Right lobe of liver (tissue), 6 donors: ENCODE measurements around the gene COG8. TPM values are rescaled to one million over a fixed set of nuclear protein-coding genes. Genes with fewer than 3 reads are reported as not detected.
A peak's percentile ranks its signal among the peaks of the same experiment; 100 is the strongest.
"Not testable (repeated sequence)": the region's sequence is repeated elsewhere in the genome, so short reads cannot be mapped to it uniquely, and the experiment has no call there.

Source experiments
- ATAC-seq, 4 donors: fragments of 200-7000 bp; cut with Tn5 transposase; one replicate each; pipeline ENCODE4 v1.9.1; 2020; ENCODE audit warnings: mild to moderate bottlenecking in 4 of 4, moderate library complexity in 4 of 4
- DNase-seq, 3 donors: peaks; one replicate each; pipeline ENCODE4 v3.0.0-alpha.2; 2020
- H3K27ac ChIP-seq, 3 donors: fragments of 200-600 bp; one replicate each; pipeline ENCODE4 v1.8.0; 2022
- H3K27me3 ChIP-seq, 2 donors: fragments of 200-600 bp; one replicate each; pipeline ENCODE4 v1.8.0; 2022
- H3K36me3 ChIP-seq, 4 donors: fragments of 200-600 bp; sonication (generic) in 1 of 4; one replicate each; pipeline versions ENCODE4 v1.5.1 to v1.8.0; 2017 to 2022; ENCODE audit warnings: control low read depth in 1 of 4
- H3K4me1 ChIP-seq, 4 donors: fragments of 200-600 bp; sonication (generic) in 1 of 4; one replicate each; pipeline versions ENCODE4 v1.5.1 to v1.8.0; 2017 to 2022; ENCODE audit warnings: control low read depth in 1 of 4
- H3K4me3 ChIP-seq, 3 donors: fragments of 200-600 bp; one replicate each; pipeline ENCODE4 v1.8.0; 2022
- H3K9me3 ChIP-seq, 4 donors: fragments of 200-600 bp; sonication (generic) in 1 of 4; one replicate each; pipeline versions ENCODE4 v1.5.1 to v1.8.0; 2017 to 2022; ENCODE audit warnings: control low read depth in 1 of 4
- CTCF ChIP-seq, 4 donors: fragments of 200-600 bp in 3 of 4; fragments of 450-650 bp in 1 of 4; IDR thresholded peaks; one replicate each; pipeline versions ENCODE4 v1.5.1 to v1.8.0; 2016 to 2022; ENCODE audit warnings: antibody characterized with exemption in 4 of 4, mild to moderate bottlenecking in 2 of 4
- POLR2A ChIP-seq: fragments of 450-650 bp; IDR thresholded peaks from one replicate; pipeline ENCODE4 v1.6.1; 2017; ENCODE audit warnings: antibody characterized with exemption, mild to moderate bottlenecking
- WGBS: methylation state at CpG from one replicate; pipeline ENCODE4 v1.1.6; 2018; ENCODE audit warnings: low coverage, low lambda C conversion rate; ENCODE audit not compliant: insufficient coverage; ENCODE audit errors: missing lambda C conversion rate; 5-methylcytosine and 5-hydroxymethylcytosine counted together
- intact Hi-C, 2 donors: fragments of 100-400 bp; cut with DNase I; formaldehyde crosslinking; loops; one replicate each; pipeline versions ENCODE4 v1.11.2 to v1.14.1; 2022
- total RNA-seq, 6 experiments: library from RNA; depleted of rRNA in 2 of 6; stranded (reverse); fragments of >200 nt in 2 of 6; fragmentation: NEBNext Ultra II Directional in 3 of 6; extraction: Animal tissue kit (Norgen Biotek cat#: 25700) in 3 of 6; gene quantifications; one replicate each; pipeline versions ENCODE4 v1.1.0 to v1.2.4, GENCODE V29; 2016 to 2023
- donor health status: DM: no; HTN: yes; CAD: no.
- donor health status: DM: no; HTN: no; CAD: no.
- donor health status: DM: no; HTN: no; CAD: no.
- donor health status: DM: no; HTN: yes; CAD: no.
- donor health status: DM: no; HTN: yes; CAD: no.

The COG8 gene
- total RNA-seq, 6 experiments from 2014 or later: 16.0 to 35.5 (median 25.3) TPM

DNA sequence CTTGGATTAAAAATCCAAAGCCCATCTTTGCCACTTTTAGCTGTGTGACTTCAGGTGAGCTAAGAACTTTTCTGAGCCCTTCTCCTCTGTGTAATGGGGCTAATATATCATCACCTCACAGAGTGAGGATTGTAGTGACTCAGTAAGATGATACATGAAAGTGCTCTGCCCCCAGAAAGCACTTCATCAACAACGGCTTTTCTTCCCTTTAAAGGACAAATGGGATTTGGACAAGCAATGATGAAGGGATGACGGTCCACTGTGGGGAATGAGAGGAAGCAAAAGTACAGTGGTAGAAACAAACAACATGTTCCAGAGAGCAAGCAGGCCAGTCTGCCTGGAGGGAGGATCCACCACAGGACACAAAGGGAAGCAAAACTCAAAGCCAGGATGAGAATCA is 26.5 kb upstream of the COG8 start:
- TF ChIP-seq POLR2A (no peak), CTCF (IDR thresholded peaks at IDR 0.05) (no peak)
- no peak overlapping the region for H3K4me3 ChIP-seq
- H3K4me1 ChIP-seq: no peaks in the 10 kb centered on the region
- DNase-seq: no peak
- 83% methylated on average over 2 of the region's 2 CpGs for WGBS
- peaks cover 0 to 58% (median 27%) of the 10 kb centered on the region in 4 donors for H3K36me3 ChIP-seq
- H3K27me3 ChIP-seq: no peaks in the 10 kb centered on the region
- H3K9me3 ChIP-seq: no peaks in the 10 kb centered on the region
- no peak for ATAC-seq
- H3K27ac ChIP-seq: no peak overlapping the region
- intact Hi-C loops: no loop called here

- intact Hi-C loops: no loop called here
- Histone ChIP-seq H3K27ac (no peak overlapping the region), H3K4me1 (no peaks in the 10 kb centered on the region), H3K36me3 (peaks cover 0 to 45% (median 19%) of the 10 kb centered on the region in 4 donors), H3K9me3 (no peaks in the 10 kb centered on the region), H3K4me3 (no peak overlapping the region), H3K27me3 (no peaks in the 10 kb centered on the region)
- DNase-seq (peak in 1 of 3 donors; percentile 28), ATAC-seq (no peak)
- no CpG with 5 or more reads among the region's 2 CpGs for WGBS
- no peak for TF ChIP-seq POLR2A
- TF ChIP-seq CTCF (IDR thresholded peaks at IDR 0.05): no peak
Observed at GRCh38 chr16:69364088-69364487, 24.7 kb upstream of the COG8 start.

- peaks cover 0 to 38% (median 18%) of the 10 kb centered on the region in 4 donors for H3K36me3 ChIP-seq
- ATAC-seq (peak; percentile 21 to 70 (median 54)), DNase-seq (peak in 1 of 3 donors; percentile 23)
- 100% methylated on average over 2 of the region's 5 CpGs for WGBS
- H3K9me3 ChIP-seq: no peaks in the 10 kb centered on the region
- H3K27me3 ChIP-seq: no peaks in the 10 kb centered on the region
- intact Hi-C loops: no loop called here
- no peak for TF ChIP-seq CTCF (IDR thresholded peaks at IDR 0.05)
- TF ChIP-seq POLR2A: no peak
- H3K4me3 ChIP-seq: no peak overlapping the region
- no peak overlapping the region for H3K27ac ChIP-seq
- H3K4me1 ChIP-seq: no peaks in the 10 kb centered on the region
Observed at GRCh38 chr16:69363281-69363717, 23.9 kb upstream of the COG8 start.

DNA sequence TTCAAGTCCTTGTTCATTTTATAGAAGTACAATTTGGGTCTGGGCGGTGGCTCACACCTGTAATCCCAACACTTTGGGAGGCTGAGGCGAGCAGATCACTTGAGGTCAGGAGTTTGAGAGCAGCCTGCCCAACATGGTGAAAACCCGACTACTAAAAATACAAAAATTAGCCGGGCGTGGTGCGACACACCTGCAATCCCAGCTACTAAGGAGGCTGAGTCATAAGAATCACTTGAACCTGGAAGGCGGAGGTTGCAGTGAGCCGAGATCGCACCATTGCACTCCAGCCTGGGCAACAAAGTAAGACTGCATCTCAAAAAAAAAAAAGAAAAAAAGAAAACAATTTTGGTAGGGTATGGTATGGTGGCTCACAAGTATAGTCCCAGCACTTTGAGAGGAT is 20.7 kb upstream of the COG8 start:
- intact Hi-C loops, H3K27ac ChIP-seq, H3K4me1 ChIP-seq, H3K4me3 ChIP-seq, H3K9me3 ChIP-seq, H3K27me3 ChIP-seq, ATAC-seq: not testable (repeated sequence)
- DNase-seq: peak in 1 of 3 donors; percentile 24
- WGBS: 96% methylated on average over 5 of the region's 9 CpGs
- peaks cover 0 to 28% (median 3%) of the 10 kb centered on the region in 4 donors for H3K36me3 ChIP-seq

- Histone ChIP-seq H3K27ac (peak within 1 kb of the TSS in 1 of 3 donors; percentile 7), H3K9me3 (no peaks in the 10 kb centered on the region), H3K4me3 (peak within 1 kb of the TSS in 2 of 3 donors; percentile 43 to 51), H3K36me3 (peaks cover 0 to 10% (median 2%) of the 10 kb centered on the region in 4 donors), H3K27me3 (no peaks in the 10 kb centered on the region), H3K4me1 (peaks cover 0 to 4% (median 0%) of the 10 kb centered on the region in 4 donors)
- DNase-seq: peak in 2 of 3 donors; percentile 73 to 75
- peak; percentile 91 to 95 (median 95) for ATAC-seq
- no peak for TF ChIP-seq POLR2A
- no peak for TF ChIP-seq CTCF (IDR thresholded peaks at IDR 0.05)
- 22% methylated on average over 12 of the region's 12 CpGs for WGBS
- intact Hi-C loops: no loop called here
Observed at GRCh38 chr16:69351309-69352027, 12.1 kb upstream of the COG8 start, which contains the start of gene TMED6. Gene TMED6, minus strand, starts transcription at chr16:69351786. Its CDS starts 33 bp downstream, at chr16:69351753.
